Measurements from ENCODE around the gene ACADSB. TPM values are rescaled to one million over a fixed set of nuclear protein-coding genes. Genes with fewer than 3 reads are reported as not detected.

ACADSB gene
- total and polyA plus RNA-seq, 3 donors from 2014 or later, result 17.3 to 19.3 (median 19.1) TPM

DNA sequence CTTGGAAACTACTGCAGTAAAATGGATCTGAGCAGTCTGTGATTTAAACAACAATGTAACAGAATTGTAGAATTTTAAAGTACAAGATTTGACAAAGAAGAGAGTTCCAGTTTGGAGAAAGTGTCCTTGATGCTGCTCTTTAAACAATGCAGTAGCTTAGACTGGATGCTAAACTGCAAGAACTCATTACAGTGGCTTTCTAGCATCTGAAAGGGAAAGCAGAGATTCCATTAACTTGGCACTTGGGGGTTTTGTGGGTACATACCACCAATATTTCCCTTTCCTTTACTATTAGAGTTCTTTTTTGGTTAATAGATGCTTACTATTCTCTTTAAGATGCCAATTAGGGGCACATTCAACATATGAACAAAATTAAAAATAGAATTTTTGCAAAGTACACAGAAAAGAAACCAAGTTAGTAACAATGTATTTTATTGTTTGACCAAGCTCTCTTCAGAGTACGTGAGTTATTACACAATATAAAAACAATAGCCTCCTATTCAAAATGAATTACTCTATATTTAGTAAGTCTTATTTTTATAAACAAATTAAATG, 16.7 kb upstream of the ACADSB start:
- no peaks in the 10 kb centered on the region for H3K36me3 ChIP-seq (ENCODE audit: low read depth, missing control alignments)
- H3K9me3 ChIP-seq, result no peaks in the 10 kb centered on the region
- H3K27ac ChIP-seq, result peak overlapping the region; percentile 31 to 70
- DNase-seq, result no peak
- H3K4me3 ChIP-seq, result no peak overlapping the region
- TF ChIP-seq, protein P1, sequence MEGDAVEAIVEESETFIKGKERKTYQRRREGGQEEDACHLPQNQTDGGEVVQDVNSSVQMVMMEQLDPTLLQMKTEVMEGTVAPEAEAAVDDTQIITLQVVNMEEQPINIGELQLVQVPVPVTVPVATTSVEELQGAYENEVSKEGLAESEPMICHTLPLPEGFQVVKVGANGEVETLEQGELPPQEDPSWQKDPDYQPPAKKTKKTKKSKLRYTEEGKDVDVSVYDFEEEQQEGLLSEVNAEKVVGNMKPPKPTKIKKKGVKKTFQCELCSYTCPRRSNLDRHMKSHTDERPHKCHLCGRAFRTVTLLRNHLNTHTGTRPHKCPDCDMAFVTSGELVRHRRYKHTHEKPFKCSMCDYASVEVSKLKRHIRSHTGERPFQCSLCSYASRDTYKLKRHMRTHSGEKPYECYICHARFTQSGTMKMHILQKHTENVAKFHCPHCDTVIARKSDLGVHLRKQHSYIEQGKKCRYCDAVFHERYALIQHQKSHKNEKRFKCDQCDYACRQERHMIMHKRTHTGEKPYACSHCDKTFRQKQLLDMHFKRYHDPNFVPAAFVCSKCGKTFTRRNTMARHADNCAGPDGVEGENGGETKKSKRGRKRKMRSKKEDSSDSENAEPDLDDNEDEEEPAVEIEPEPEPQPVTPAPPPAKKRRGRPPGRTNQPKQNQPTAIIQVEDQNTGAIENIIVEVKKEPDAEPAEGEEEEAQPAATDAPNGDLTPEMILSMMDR (IDR thresholded peaks at IDR 0.05), result no peak
- TF ChIP-seq POLR2A (IDR thresholded peaks at IDR 0.05), result no peak
- WGBS, 2 donors, result 60 to 61% methylated on average over 1 of the region's 1 CpG
- peaks cover 4% of the 10 kb centered on the region for H3K4me1 ChIP-seq
- H3K27me3 ChIP-seq, result no peaks in the 10 kb centered on the region
- intact Hi-C loops (cut with DNase I; ENCODE audit: low total_unique reads), result no loop called here

DNA sequence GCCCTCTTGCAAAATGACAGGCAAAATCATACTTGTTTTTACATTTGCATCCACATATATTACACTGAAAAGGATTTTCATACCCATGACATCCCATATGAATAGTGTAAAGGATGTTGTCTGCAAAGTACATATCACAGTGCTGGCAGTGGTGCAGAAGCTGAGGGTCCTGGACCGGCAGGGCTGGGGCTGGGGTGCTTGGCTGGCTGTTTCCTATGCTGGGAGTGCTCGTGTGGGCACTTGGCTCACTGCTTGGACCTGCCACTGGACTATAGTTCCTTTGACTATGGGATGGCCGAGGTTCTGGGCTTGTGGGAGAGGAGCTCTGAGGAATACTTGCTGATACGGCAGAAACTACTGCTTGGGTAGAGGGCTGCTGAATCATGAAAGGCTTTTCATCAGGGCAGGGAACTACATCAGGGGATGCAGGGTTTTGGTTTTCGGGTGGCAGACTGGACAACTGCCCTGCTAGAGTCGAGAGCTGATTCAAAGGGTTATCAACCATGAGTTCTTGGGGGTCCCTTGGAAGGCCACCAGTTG, 14.9 kb upstream of the ACADSB start:
- H3K4me1 ChIP-seq, result peaks cover 4% of the 10 kb centered on the region
- no peak for DNase-seq
- no peaks in the 10 kb centered on the region for H3K9me3 ChIP-seq
- H3K36me3 ChIP-seq (ENCODE audit: low read depth, missing control alignments), result no peaks in the 10 kb centered on the region
- WGBS, 2 donors, result 82 to 91% methylated on average over 6 of the region's 6 CpGs
- TF ChIP-seq POLR2A (IDR thresholded peaks at IDR 0.05), result no peak
- TF ChIP-seq, protein P1 (IDR thresholded peaks at IDR 0.05), result no peak
- intact Hi-C loops (cut with DNase I; ENCODE audit: low total_unique reads), result no loop called here
- H3K27ac ChIP-seq, result no peak overlapping the region
- H3K27me3 ChIP-seq, result no peaks in the 10 kb centered on the region
- H3K4me3 ChIP-seq, result no peak overlapping the region

DNA sequence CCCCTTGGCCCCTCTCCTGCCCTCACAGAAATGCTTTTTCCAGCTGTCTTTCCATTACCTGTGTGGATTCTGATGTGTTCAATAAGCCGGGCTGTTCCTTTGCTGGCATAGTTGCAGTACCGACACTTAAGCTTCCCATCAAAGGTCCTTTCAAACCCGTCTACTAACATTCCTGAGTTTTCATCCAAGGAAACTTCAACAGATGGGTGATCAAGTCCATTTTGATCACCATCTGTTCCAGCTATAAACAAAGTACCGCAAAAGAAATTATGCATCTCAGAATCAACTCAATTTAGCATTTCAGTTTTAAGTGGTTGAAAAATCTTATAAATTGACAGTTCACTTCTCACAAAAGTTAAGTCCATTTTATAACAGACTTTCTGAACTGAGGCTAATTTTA, 12.9 kb upstream of the ACADSB start:
- 89 to 93% methylated on average over 4 of the region's 4 CpGs for WGBS, 2 donors
- peaks cover 4% of the 10 kb centered on the region for H3K4me1 ChIP-seq
- H3K4me3 ChIP-seq, result no peak overlapping the region
- intact Hi-C loops (cut with DNase I; ENCODE audit: low total_unique reads), result no loop called here
- TF ChIP-seq, protein P1 (IDR thresholded peaks at IDR 0.05), result no peak
- no peak for TF ChIP-seq POLR2A (IDR thresholded peaks at IDR 0.05)
- no peaks in the 10 kb centered on the region for H3K27me3 ChIP-seq
- H3K36me3 ChIP-seq (ENCODE audit: low read depth, missing control alignments), result no peaks in the 10 kb centered on the region
- H3K9me3 ChIP-seq, result no peaks in the 10 kb centered on the region
- no peak overlapping the region for H3K27ac ChIP-seq
- DNase-seq, result no peak

DNA sequence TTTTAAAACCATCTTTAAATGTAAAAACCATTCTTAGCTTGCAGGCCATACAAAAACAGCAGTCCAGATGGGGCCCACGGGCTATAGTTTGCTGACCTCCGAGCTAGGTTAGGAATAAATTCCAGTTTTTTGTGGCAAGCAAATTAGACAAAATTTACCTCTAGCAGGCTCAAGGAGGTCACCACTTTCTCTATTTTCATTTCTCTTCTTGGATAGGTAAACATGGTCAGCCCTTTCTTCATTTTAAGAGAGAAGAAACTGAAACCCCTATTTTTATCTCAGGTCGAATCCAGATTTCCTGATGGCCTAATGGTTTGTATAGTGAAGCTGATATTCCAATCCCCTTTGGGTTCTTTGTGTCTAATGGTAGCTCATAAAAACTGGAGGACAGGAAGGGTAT, 10.9 kb upstream of the ACADSB start:
- no peak for DNase-seq
- H3K27me3 ChIP-seq, result no peaks in the 10 kb centered on the region
- no peaks in the 10 kb centered on the region for H3K36me3 ChIP-seq (ENCODE audit: low read depth, missing control alignments)
- no peak for TF ChIP-seq POLR2A (IDR thresholded peaks at IDR 0.05)
- TF ChIP-seq, protein P1 (IDR thresholded peaks at IDR 0.05), result no peak
- H3K9me3 ChIP-seq, result no peaks in the 10 kb centered on the region
- WGBS, 2 donors, result 88 to 92% methylated on average over 3 of the region's 3 CpGs
- peaks cover 1% of the 10 kb centered on the region for H3K4me1 ChIP-seq
- no peak overlapping the region for H3K4me3 ChIP-seq
- intact Hi-C loops (cut with DNase I; ENCODE audit: low total_unique reads), result no loop called here
- H3K27ac ChIP-seq, result peak overlapping the region in 1 of 2 donors; percentile 4

DNA sequence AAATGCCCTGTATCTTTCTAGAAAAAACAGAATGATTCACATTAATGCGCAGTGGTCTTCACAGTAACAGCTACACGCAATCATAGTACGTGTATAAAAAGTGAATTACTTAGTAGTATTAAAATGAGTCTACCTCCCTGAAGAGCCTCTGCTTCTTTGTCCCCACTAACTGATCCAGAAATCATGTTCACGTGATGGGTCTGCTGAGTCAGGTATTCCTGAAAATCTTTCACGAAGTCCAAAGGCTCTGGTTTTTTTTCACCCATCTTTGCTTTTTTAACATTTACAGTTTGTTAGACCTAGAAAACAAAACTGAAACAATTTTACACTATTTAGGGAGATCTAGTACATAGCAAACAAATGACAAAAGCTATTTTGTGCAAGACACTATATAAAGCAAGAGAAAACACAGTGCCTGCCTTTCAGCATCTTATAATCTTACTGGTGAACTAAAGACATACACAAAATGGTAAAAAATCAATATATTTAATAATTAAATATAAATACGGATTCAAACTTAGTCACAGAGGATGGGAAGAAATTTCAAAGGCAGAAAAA, 10.4 kb upstream of the ACADSB start:
- H3K36me3 ChIP-seq (ENCODE audit: low read depth, missing control alignments), result no peaks in the 10 kb centered on the region
- 74 to 85% methylated on average over 6 of the region's 6 CpGs for WGBS, 2 donors
- H3K27me3 ChIP-seq, result no peaks in the 10 kb centered on the region
- no peaks in the 10 kb centered on the region for H3K9me3 ChIP-seq
- DNase-seq, result no peak
- TF ChIP-seq, protein P1 (IDR thresholded peaks at IDR 0.05), result no peak
- TF ChIP-seq POLR2A (IDR thresholded peaks at IDR 0.05), result no peak
- peak overlapping the region in 1 of 2 donors; percentile 4 for H3K27ac ChIP-seq
- no peak overlapping the region for H3K4me3 ChIP-seq
- H3K4me1 ChIP-seq, result no peaks in the 10 kb centered on the region
- intact Hi-C loops (cut with DNase I; ENCODE audit: low total_unique reads), result no loop called here
